Loucy (cell line): ENCODE measurements around the gene NMB.

Experiments
- CTCF ChIP-seq: fragments of 200-600 bp; sonication (generic); conservative IDR thresholded peaks from 2 replicates; pipeline ENCODE4 v1.5.1; 2014; ENCODE audit warnings: mild to moderate bottlenecking, antibody characterized with exemption, low read length
- EZH2phosphoT487 ChIP-seq: fragments of 200-600 bp; IDR thresholded peaks from 2 replicates; pipeline ENCODE4 v1.6.1; 2018; ENCODE audit warnings: antibody characterized with exemption, mild to moderate bottlenecking, moderate library complexity, borderline replicate concordance

GRCh38 chr15:84661001-84661400 lies 3.0 kb upstream of the NMB start:
- TF ChIP-seq CTCF (no peak), EZH2phosphoT487 (no peak)
